ENCODE data around the gene CCR9. TPM values are rescaled to one million over a fixed set of nuclear protein-coding genes. Genes with fewer than 3 reads are reported as not detected.

Gene CCR9
- total and polyA plus RNA-seq, 10 of the 15 experiments (the other 5 are each of a cell fraction or from before 2014, with no cell fraction given) = 0.05 to 3.9 (median 2.4) TPM

DNA sequence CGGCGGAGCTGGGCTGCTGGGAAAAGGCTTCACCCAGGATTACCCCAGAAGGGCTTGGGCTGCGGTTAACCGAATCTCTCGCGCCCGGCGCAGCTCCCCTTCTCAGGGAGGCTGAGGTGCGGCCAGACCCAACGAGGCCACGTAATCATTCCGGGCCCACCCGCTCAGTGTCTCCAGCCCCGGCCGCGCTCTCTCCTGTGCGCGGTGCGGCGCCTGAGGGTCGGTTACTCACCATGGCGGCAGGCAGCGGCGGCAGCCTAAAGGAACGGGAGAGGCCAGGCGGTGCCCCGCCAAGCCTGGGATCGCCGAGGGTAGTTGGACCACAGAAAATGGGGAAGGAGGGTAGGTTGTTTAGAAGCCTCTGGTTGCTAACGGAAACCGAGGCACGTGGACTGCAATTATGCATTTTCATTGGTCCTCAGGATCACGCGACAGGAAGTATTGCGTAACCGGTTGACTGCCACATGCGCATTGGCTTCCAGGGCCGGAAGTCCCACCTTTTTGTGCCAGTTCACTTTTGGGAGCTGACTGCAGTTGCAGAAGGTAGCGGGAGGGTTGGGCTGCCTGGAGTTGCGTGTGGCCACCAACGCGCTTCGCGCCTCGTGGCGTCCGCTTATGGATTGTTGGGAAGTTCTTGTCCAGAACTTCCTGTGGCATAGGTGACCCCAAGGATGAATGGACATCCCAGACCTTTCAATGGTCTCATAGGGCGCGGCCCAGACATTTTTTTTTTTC is 44.4 kb upstream of the CCR9 start, which contains the start of gene LZTFL1:
Gene LZTFL1, minus strand, starts transcription at position 363 of the 735 bp plus-strand sequence. Its CDS starts 128 bp downstream, at position 235.
- CTCF ChIA-PET = interaction anchor here (0.6 to 1.7 kb wide), 12 partner anchors 9 to 331 kb away, joined by 3 to 7 read pairs (median 3); partner anchors contain the start of gene CXCR6
- FAIRE-seq = peak; percentile 99
- TF ChIP-seq LARP7 (IDR thresholded peaks at IDR 0.05) (no peak), SREBF2 (IDR thresholded peaks at IDR 0.05; ENCODE audit: low read length) (no peak), CBFB (IDR thresholded peaks at IDR 0.05; ENCODE audit: low read depth) (no peak), JUNB (IDR thresholded peaks at IDR 0.05) (peak; percentile 16; the same call in 1 of the 2 replicates), YBX1 (IDR thresholded peaks at IDR 0.05) (no peak), SIX5 (IDR thresholded peaks at IDR 0.05; ENCODE audit: low read depth, low read length, severe bottlenecking) (peak; percentile 36), ZNF217 (IDR thresholded peaks at IDR 0.05) (no peak), FOXM1 (IDR thresholded peaks at IDR 0.05; ENCODE audit: low read depth, low read length) (no peak), NBN (IDR thresholded peaks at IDR 0.05) (peak; percentile 34; the same call in 1 of the 2 replicates), EED (IDR thresholded peaks at IDR 0.05; ENCODE audit: low read depth) (no peak; the same call in 1 of the 2 replicates), SPI1 (IDR thresholded peaks at IDR 0.05; ENCODE audit: borderline replicate concordance, insufficient read depth, low read depth, low read length) (no peak), STAT1 (conservative IDR thresholded peaks at IDR 0.05) (no peak; the same call in 1 of the 2 replicates), MYC (IDR thresholded peaks at IDR 0.05; ENCODE audit: insufficient read depth, insufficient read length, insufficient replicate concordance, low read length, severe bottlenecking) (no peak), RCOR1 (conservative IDR thresholded peaks at IDR 0.05; ENCODE audit: low read depth, low read length) (no peak), KAT2A (conservative IDR thresholded peaks at IDR 0.05; ENCODE audit: control insufficient read depth, low read depth, low read length) (no peak), FOS (IDR thresholded peaks at IDR 0.05; ENCODE audit: borderline replicate concordance, extremely low read depth, insufficient read length) (peak; percentile 65), JUND (IDR thresholded peaks at IDR 0.05; ENCODE audit: low read depth, low read length) (peak; percentile 70; the same call in 1 of the 2 replicates), TBL1XR1 (IDR thresholded peaks at IDR 0.05; ENCODE audit: low read depth, low read length) (no peak), STAT3 (IDR thresholded peaks at IDR 0.05; ENCODE audit: low read depth, low read length) (no peak)
- TF ChIP-seq, protein P1, sequence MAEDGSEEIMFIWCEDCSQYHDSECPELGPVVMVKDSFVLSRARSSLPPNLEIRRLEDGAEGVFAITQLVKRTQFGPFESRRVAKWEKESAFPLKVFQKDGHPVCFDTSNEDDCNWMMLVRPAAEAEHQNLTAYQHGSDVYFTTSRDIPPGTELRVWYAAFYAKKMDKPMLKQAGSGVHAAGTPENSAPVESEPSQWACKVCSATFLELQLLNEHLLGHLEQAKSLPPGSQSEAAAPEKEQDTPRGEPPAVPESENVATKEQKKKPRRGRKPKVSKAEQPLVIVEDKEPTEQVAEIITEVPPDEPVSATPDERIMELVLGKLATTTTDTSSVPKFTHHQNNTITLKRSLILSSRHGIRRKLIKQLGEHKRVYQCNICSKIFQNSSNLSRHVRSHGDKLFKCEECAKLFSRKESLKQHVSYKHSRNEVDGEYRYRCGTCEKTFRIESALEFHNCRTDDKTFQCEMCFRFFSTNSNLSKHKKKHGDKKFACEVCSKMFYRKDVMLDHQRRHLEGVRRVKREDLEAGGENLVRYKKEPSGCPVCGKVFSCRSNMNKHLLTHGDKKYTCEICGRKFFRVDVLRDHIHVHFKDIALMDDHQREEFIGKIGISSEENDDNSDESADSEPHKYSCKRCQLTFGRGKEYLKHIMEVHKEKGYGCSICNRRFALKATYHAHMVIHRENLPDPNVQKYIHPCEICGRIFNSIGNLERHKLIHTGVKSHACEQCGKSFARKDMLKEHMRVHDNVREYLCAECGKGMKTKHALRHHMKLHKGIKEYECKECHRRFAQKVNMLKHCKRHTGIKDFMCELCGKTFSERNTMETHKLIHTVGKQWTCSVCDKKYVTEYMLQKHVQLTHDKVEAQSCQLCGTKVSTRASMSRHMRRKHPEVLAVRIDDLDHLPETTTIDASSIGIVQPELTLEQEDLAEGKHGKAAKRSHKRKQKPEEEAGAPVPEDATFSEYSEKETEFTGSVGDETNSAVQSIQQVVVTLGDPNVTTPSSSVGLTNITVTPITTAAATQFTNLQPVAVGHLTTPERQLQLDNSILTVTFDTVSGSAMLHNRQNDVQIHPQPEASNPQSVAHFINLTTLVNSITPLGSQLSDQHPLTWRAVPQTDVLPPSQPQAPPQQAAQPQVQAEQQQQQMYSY (CRISPR knock-in tag; IDR thresholded peaks at IDR 0.05) = no peak
- TF ChIP-seq, protein P2, sequence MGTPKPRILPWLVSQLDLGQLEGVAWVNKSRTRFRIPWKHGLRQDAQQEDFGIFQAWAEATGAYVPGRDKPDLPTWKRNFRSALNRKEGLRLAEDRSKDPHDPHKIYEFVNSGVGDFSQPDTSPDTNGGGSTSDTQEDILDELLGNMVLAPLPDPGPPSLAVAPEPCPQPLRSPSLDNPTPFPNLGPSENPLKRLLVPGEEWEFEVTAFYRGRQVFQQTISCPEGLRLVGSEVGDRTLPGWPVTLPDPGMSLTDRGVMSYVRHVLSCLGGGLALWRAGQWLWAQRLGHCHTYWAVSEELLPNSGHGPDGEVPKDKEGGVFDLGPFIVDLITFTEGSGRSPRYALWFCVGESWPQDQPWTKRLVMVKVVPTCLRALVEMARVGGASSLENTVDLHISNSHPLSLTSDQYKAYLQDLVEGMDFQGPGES (IDR thresholded peaks at IDR 0.05) = peak; percentile 71; the same call in 1 of the 2 replicates

More for the DNA sequence above, 44.4 kb upstream of the CCR9 start, which contains the start of gene LZTFL1:
- DNase-seq (ENCODE audit: low read depth, low spot score) (peak; percentile 88), ATAC-seq (peak; percentile 99)
- 6% methylated on average over 41 of the region's 49 CpGs for WGBS (ENCODE audit: insufficient coverage, insufficient replicate concordance, low lambda C conversion rate, missing lambda C conversion rate)
- no peak within 1 kb of the TSS; the same call in 1 of the 2 replicates for H3K27ac ChIP-seq (ENCODE audit: control insufficient read depth, insufficient read depth)
- no peaks in the 10 kb centered on the region; the same call in 1 of the 2 replicates for H3K4me1 ChIP-seq (ENCODE audit: control insufficient read depth, insufficient read depth, low read length)
- peak within 1 kb of the TSS; percentile 94 for H3K4me2 ChIP-seq (ENCODE audit: control insufficient read depth, insufficient read depth)
- no peaks in the 10 kb centered on the region for H3K36me3 ChIP-seq (ENCODE audit: control insufficient read depth in 2 of 2, insufficient read depth in 2 of 2, low read length in 1 of 2)
- in situ Hi-C loops (cut with MboI) (no loop called here), intact Hi-C loops (cut with micrococcal nuclease; ENCODE audit: unreplicated experiment) (no loop called here)
- peaks cover 3% of the 10 kb centered on the region; the same call in 1 of the 3 replicates for H3K9me3 ChIP-seq (replicated peaks; ENCODE audit: control insufficient read depth, insufficient read depth, low read length)
- H3K79me2 ChIP-seq (ENCODE audit: control insufficient read depth, insufficient read depth, low read length) = no peaks in the 10 kb centered on the region
- peak within 1 kb of the TSS; percentile 86 for H2AFZ ChIP-seq (ENCODE audit: control insufficient read depth, low read depth, low read length)
- no TSS peak for BruUV-seq (replicated peaks)
- H3K9ac ChIP-seq (ENCODE audit: control insufficient read depth, insufficient read depth, low read length) = peak within 1 kb of the TSS; percentile 63
- H3K4me3 ChIP-seq = peak within 1 kb of the TSS; percentile 92
- no peaks in the 10 kb centered on the region for H4K20me1 ChIP-seq (ENCODE audit: control insufficient read depth, insufficient read depth)
- ChIA-PET RAD21 (ENCODE audit: unreplicated experiment) (interaction anchor here (0.5 to 6.9 kb wide), 10 partner anchors 11 to 272 kb away, joined by 3 to 52 read pairs (median 6); no protein-coding TSS in a partner anchor), POLR2A (interaction anchor here (1.0 to 1.7 kb wide), 4 partner anchors 9 to 111 kb away, joined by 3 to 6 read pairs (median 4); no protein-coding TSS in a partner anchor), SMC1A (ENCODE audit: uncharacterized antibody, unreplicated experiment) (interaction anchor here (0.8 to 9.6 kb wide), 19 partner anchors 7 to 100 kb away, joined by 3 to 71 read pairs (median 7); no protein-coding TSS in a partner anchor)
- H3K27me3 ChIP-seq (replicated peaks in 1 of 2; ENCODE audit: control insufficient read depth in 2 of 2, insufficient read depth in 2 of 2, low read length in 1 of 2) = no peaks in the 10 kb centered on the region; a peak in 1 of 4 replicates
